WTC11 (cell line): ENCODE measurements around the gene IL37. TPM values are rescaled to one million over a fixed set of nuclear protein-coding genes. Genes with fewer than 3 reads are reported as not detected.

Source experiments
- ATAC-seq: fragments of 200-7000 bp; cut with Tn5 transposase; 2 replicates; pipeline ENCODE4 v1.10.0; 2021; ENCODE audit warnings: mild to moderate bottlenecking, moderate library complexity
- CTCF ChIA-PET: fragments of 300-600 bp; sonication (Branson Sonifier 250); formaldehyde crosslinking; loops from one replicate; lab custom pipeline; 2021; ENCODE audit warnings: antibody characterized with exemption; lab: Charles Lee
- POLR2A ChIA-PET: fragments of 350-600 bp; sonication (Branson Sonifier 250); formaldehyde crosslinking; loops from one replicate; lab custom pipeline; 2021; ENCODE audit warnings: antibody characterized with exemption; lab: Charles Lee
- DNase-seq: peaks from one replicate; pipeline ENCODE4 v3.0.0; 2021; ENCODE audit warnings: low spot score
- H3K27ac Mint-ChIP-seq: 2 replicates; pipeline ENCODE4 v1.8.0; 2021; ENCODE audit warnings: mixed read lengths
- H3K27me3 Mint-ChIP-seq: 2 replicates; pipeline ENCODE4 v1.8.0; 2021; ENCODE audit warnings: low read depth, mild to moderate bottlenecking, moderate library complexity, mixed read lengths
- H3K36me3 Mint-ChIP-seq: 2 replicates; pipeline ENCODE4 v1.8.0; 2021; ENCODE audit warnings: mixed read lengths
- H3K4me1 Mint-ChIP-seq: 2 replicates; pipeline ENCODE4 v1.8.0; 2022; ENCODE audit warnings: mixed read lengths
- H3K4me3 Mint-ChIP-seq: 2 replicates; pipeline ENCODE4 v1.8.0; 2021; ENCODE audit warnings: mild to moderate bottlenecking, moderate library complexity, mixed read lengths
- H3K9me3 Mint-ChIP-seq: 2 replicates; pipeline ENCODE4 v1.8.0; 2021; ENCODE audit warnings: mixed read lengths
- ATF1 ChIP-seq: sonication (generic); formaldehyde crosslinking; IDR thresholded peaks from 2 replicates; pipeline ENCODE4 v1.8.1; 2023; ENCODE audit warnings: mild to moderate bottlenecking, moderate library complexity, missing genetic modification reagents
- CDX4 ChIP-seq: fragments of 250-450 bp; sonication (Bioruptor Pico); IDR thresholded peaks from 2 replicates; pipeline ENCODE4 v1.9.0; 2021; ENCODE audit warnings: moderate library complexity, mild to moderate bottlenecking, inconsistent platforms, borderline replicate concordance
- CTCF ChIP-seq: fragments of 200-600 bp; IDR thresholded peaks from 2 replicates; pipeline ENCODE4 v1.8.0; 2022; ENCODE audit warnings: antibody characterized with exemption
- ETV6 ChIP-seq: sonication (generic); formaldehyde crosslinking; IDR thresholded peaks from 2 replicates; pipeline ENCODE4 v1.8.1; 2022; ENCODE audit warnings: mild to moderate bottlenecking, missing genetic modification reagents
- GABPB1 ChIP-seq: sonication (generic); formaldehyde crosslinking; IDR thresholded peaks from 2 replicates; pipeline ENCODE4 v1.8.1; 2023; ENCODE audit warnings: mild to moderate bottlenecking, missing genetic modification reagents
- JAZF1 ChIP-seq: fragments of 250-450 bp; sonication (Bioruptor Pico); IDR thresholded peaks from 2 replicates; pipeline ENCODE4 v1.9.0; 2021; ENCODE audit warnings: moderate library complexity, mild to moderate bottlenecking, inconsistent platforms
- JUN ChIP-seq: sonication (generic); formaldehyde crosslinking; IDR thresholded peaks from 2 replicates; pipeline ENCODE4 v1.8.0; 2023; ENCODE audit warnings: mild to moderate bottlenecking, missing genetic modification reagents
- MYBL2 ChIP-seq: sonication (generic); formaldehyde crosslinking; IDR thresholded peaks from 2 replicates; pipeline ENCODE4 v1.8.1; 2023; ENCODE audit warnings: mild to moderate bottlenecking, moderate library complexity, missing genetic modification reagents
- RELA ChIP-seq: sonication (generic); formaldehyde crosslinking; IDR thresholded peaks from 2 replicates; pipeline ENCODE4 v1.8.1; 2022; ENCODE audit warnings: missing genetic modification reagents, mild to moderate bottlenecking, borderline replicate concordance
- SP1 ChIP-seq: sonication (generic); formaldehyde crosslinking; conservative IDR thresholded peaks from 2 replicates; pipeline ENCODE4 v1.8.1; 2022; ENCODE audit warnings: missing genetic modification reagents
- TCF7 ChIP-seq: sonication (generic); formaldehyde crosslinking; IDR thresholded peaks from 2 replicates; pipeline ENCODE4 v1.8.0; 2022; ENCODE audit warnings: mild to moderate bottlenecking, low read depth, missing genetic modification reagents, moderate library complexity
- TP53 ChIP-seq: sonication (generic); formaldehyde crosslinking; IDR thresholded peaks from 2 replicates; pipeline ENCODE4 v1.8.1; 2023; ENCODE audit warnings: mild to moderate bottlenecking, missing genetic modification reagents
- ZBTB21 ChIP-seq: sonication (generic); formaldehyde crosslinking; IDR thresholded peaks from 2 replicates; pipeline ENCODE4 v1.8.1; 2023; ENCODE audit warnings: mild to moderate bottlenecking, missing genetic modification reagents, borderline replicate concordance
- ZNF423 ChIP-seq: fragments of 250-450 bp; sonication (Bioruptor Pico); IDR thresholded peaks from 2 replicates; pipeline ENCODE4 v2.1.2; 2022; ENCODE audit warnings: mild to moderate bottlenecking, moderate library complexity
- total RNA-seq: library from RNA; stranded (reverse); gene quantifications from 3 replicates; pipeline ENCODE4 v1.2.3, GENCODE V29; 2021
- TF ChIP-seq, protein P1 (sequence below): sonication (generic); formaldehyde crosslinking; IDR thresholded peaks from 2 replicates; pipeline ENCODE4 v1.8.1; 2023; ENCODE audit warnings: mild to moderate bottlenecking, missing genetic modification reagents, moderate library complexity
- TF ChIP-seq, protein P2 (sequence below): fragments of 250-450 bp; sonication (Bioruptor Pico); IDR thresholded peaks from 2 replicates; pipeline ENCODE4 v1.9.0; 2021; ENCODE audit warnings: mild to moderate bottlenecking
- TF ChIP-seq, protein P3 (sequence below): fragments of 250-450 bp; sonication (Bioruptor Pico); IDR thresholded peaks from 2 replicates; pipeline ENCODE4 v1.9.0; 2021; ENCODE audit warnings: mild to moderate bottlenecking
- TF ChIP-seq, protein P4 (sequence below): sonication (generic); formaldehyde crosslinking; IDR thresholded peaks from 2 replicates; pipeline ENCODE4 v1.8.0; 2022; ENCODE audit warnings: missing genetic modification reagents

The IL37 gene
- total RNA-seq, 1 experiment from 2014 or later, result 0.48 TPM

- peaks cover 5% of the 10 kb centered on the region for H3K36me3 Mint-ChIP-seq
- ATAC-seq (no peak), DNase-seq (no peak)
- POLR2A ChIA-PET, result no interaction called here
- H3K4me3 Mint-ChIP-seq, result no peak overlapping the region
- no peak overlapping the region for H3K27ac Mint-ChIP-seq
- H3K27me3 Mint-ChIP-seq, result peaks cover 33% of the 10 kb centered on the region
- H3K4me1 Mint-ChIP-seq, result peaks cover 4% of the 10 kb centered on the region; the same call in 1 of the 2 replicates
- TF ChIP-seq CTCF (no peak), CDX4 (no peak), MYBL2 (CRISPR knock-in tag) (no peak), SP1 (CRISPR knock-in tag) (no peak), TP53 (CRISPR knock-in tag) (no peak), ETV6 (CRISPR knock-in tag) (no peak), ZNF423 (CRISPR knock-in tag) (no peak)
- TF ChIP-seq, protein P1, sequence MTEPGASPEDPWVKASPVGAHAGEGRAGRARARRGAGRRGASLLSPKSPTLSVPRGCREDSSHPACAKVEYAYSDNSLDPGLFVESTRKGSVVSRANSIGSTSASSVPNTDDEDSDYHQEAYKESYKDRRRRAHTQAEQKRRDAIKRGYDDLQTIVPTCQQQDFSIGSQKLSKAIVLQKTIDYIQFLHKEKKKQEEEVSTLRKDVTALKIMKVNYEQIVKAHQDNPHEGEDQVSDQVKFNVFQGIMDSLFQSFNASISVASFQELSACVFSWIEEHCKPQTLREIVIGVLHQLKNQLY (CRISPR knock-in tag), result no peak
- TF ChIP-seq, protein P2, sequence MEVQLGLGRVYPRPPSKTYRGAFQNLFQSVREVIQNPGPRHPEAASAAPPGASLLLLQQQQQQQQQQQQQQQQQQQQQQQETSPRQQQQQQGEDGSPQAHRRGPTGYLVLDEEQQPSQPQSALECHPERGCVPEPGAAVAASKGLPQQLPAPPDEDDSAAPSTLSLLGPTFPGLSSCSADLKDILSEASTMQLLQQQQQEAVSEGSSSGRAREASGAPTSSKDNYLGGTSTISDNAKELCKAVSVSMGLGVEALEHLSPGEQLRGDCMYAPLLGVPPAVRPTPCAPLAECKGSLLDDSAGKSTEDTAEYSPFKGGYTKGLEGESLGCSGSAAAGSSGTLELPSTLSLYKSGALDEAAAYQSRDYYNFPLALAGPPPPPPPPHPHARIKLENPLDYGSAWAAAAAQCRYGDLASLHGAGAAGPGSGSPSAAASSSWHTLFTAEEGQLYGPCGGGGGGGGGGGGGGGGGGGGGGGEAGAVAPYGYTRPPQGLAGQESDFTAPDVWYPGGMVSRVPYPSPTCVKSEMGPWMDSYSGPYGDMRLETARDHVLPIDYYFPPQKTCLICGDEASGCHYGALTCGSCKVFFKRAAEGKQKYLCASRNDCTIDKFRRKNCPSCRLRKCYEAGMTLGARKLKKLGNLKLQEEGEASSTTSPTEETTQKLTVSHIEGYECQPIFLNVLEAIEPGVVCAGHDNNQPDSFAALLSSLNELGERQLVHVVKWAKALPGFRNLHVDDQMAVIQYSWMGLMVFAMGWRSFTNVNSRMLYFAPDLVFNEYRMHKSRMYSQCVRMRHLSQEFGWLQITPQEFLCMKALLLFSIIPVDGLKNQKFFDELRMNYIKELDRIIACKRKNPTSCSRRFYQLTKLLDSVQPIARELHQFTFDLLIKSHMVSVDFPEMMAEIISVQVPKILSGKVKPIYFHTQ (CRISPR knock-in tag), result no peak
- TF ChIP-seq, protein P3, sequence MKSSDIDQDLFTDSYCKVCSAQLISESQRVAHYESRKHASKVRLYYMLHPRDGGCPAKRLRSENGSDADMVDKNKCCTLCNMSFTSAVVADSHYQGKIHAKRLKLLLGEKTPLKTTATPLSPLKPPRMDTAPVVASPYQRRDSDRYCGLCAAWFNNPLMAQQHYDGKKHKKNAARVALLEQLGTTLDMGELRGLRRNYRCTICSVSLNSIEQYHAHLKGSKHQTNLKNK (CRISPR knock-in tag), result no peak
- CTCF ChIA-PET, result interaction anchor here (0.8 to 1.2 kb wide), 2 partner anchors 21 to 38 kb away, joined by 3 read pairs; no protein-coding TSS in a partner anchor
- peaks cover 16% of the 10 kb centered on the region for H3K9me3 Mint-ChIP-seq
Measured at GRCh38 chr2:112920923-112921532, 10.1 kb downstream of the IL37 start.

DNA sequence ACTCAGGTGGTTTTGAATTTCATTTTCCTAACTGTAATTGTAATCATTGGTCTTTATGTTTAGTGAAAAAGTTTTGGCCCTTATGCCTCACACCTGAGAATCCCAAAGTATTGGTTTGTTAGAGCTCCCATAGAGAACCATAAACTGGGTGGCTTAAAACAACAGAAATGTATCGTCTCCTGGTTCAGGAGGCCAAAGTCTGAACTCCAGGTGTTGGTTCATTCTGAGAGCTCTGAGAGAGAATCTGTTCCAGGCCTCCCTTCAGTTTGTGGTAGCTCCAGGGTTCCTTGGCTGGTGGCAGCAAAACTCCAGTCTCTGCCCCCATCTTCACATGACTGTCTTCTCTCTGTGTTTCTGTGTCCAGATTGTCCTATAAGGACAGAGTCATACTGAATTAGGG is 11.0 kb downstream of the IL37 start:
- Mint-ChIP-seq H3K4me1 (peaks cover 4% of the 10 kb centered on the region; the same call in 1 of the 2 replicates), H3K9me3 (peaks cover 16% of the 10 kb centered on the region), H3K36me3 (peaks cover 5% of the 10 kb centered on the region), H3K4me3 (no peak overlapping the region), H3K27ac (no peak overlapping the region), H3K27me3 (peaks cover 28% of the 10 kb centered on the region)
- CTCF ChIA-PET, result interaction anchor here (1.1 to 6.1 kb wide), 3 partner anchors 21 to 37 kb away, joined by 4 to 44 read pairs (median 9); no protein-coding TSS in a partner anchor
- TF ChIP-seq ZBTB21 (CRISPR knock-in tag) (no peak), JUN (CRISPR knock-in tag) (no peak)
- POLR2A ChIA-PET, result no interaction called here
- DNase-seq, result no peak
- no peak for ATAC-seq

DNA sequence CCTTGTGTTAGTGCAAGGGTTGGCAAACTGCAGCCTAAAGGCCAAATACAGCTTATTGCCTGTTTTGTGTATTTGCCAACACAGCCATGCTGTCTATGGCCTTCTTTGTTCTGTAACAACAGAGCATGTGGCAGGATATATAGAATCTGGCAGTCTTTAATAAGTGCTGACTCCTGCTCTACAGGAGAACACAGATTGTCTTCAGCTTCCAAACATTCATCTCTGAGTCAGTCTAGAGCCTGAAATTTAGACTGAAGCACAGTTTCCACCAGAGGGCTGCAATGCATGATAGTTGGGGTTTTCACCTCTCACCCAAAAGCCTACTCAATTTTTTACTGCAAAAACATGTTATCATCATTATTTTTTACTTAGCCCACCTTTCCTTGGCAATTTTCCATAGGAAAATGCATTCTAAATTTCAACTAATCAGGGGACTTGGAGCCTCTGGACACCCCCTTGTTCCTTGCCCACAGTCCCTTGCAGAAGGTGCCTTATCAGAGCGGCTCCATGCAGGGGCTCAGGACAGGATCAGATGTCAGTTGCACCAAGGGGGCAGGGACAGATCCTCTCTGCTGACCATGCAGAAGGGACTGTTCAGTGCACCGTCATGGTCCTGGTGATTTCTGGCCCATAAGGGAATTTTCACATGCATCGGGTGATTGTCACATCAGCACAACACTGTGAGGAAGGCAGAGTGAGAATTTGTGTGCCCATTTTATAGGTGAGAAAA is 12.4 kb downstream of the IL37 start:
- CTCF ChIA-PET, result interaction anchor here (0.9 to 6.1 kb wide), 4 partner anchors 19 to 38 kb away, joined by 4 to 44 read pairs (median 7); no protein-coding TSS in a partner anchor
- peaks cover 4% of the 10 kb centered on the region; the same call in 1 of the 2 replicates for H3K4me1 Mint-ChIP-seq
- no peak overlapping the region for H3K27ac Mint-ChIP-seq
- peaks cover 5% of the 10 kb centered on the region for H3K36me3 Mint-ChIP-seq
- ATAC-seq (no peak), DNase-seq (no peak)
- peaks cover 19% of the 10 kb centered on the region for H3K27me3 Mint-ChIP-seq
- POLR2A ChIA-PET, result no interaction called here
- peaks cover 16% of the 10 kb centered on the region for H3K9me3 Mint-ChIP-seq
- H3K4me3 Mint-ChIP-seq, result no peak overlapping the region
- TF ChIP-seq GABPB1 (no peak), CDX4 (no peak), TCF7 (CRISPR knock-in tag) (no peak), ATF1 (no peak), JAZF1 (CRISPR knock-in tag) (no peak), RELA (CRISPR knock-in tag) (no peak)
- TF ChIP-seq, protein P4, sequence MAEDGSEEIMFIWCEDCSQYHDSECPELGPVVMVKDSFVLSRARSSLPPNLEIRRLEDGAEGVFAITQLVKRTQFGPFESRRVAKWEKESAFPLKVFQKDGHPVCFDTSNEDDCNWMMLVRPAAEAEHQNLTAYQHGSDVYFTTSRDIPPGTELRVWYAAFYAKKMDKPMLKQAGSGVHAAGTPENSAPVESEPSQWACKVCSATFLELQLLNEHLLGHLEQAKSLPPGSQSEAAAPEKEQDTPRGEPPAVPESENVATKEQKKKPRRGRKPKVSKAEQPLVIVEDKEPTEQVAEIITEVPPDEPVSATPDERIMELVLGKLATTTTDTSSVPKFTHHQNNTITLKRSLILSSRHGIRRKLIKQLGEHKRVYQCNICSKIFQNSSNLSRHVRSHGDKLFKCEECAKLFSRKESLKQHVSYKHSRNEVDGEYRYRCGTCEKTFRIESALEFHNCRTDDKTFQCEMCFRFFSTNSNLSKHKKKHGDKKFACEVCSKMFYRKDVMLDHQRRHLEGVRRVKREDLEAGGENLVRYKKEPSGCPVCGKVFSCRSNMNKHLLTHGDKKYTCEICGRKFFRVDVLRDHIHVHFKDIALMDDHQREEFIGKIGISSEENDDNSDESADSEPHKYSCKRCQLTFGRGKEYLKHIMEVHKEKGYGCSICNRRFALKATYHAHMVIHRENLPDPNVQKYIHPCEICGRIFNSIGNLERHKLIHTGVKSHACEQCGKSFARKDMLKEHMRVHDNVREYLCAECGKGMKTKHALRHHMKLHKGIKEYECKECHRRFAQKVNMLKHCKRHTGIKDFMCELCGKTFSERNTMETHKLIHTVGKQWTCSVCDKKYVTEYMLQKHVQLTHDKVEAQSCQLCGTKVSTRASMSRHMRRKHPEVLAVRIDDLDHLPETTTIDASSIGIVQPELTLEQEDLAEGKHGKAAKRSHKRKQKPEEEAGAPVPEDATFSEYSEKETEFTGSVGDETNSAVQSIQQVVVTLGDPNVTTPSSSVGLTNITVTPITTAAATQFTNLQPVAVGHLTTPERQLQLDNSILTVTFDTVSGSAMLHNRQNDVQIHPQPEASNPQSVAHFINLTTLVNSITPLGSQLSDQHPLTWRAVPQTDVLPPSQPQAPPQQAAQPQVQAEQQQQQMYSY, result no peak
- TF ChIP-seq, protein P1 (CRISPR knock-in tag), result no peak
